ENCODE measurements around the gene SLA2. TPM values are rescaled to one million over a fixed set of nuclear protein-coding genes. Genes with fewer than 3 reads are reported as not detected.

SLA2 gene
- total and polyA plus RNA-seq, 2 donors (not counting 1 experiment from before 2014, with no cell fraction given): not detected

GRCh38 chr20:36670665-36671357 lies 24.8 kb upstream of the SLA2 start:
- H2AFZ ChIP-seq (ENCODE audit: low read length): no peak overlapping the region
- no peak for TF ChIP-seq CTCF (conservative IDR thresholded peaks at IDR 0.05 in 1 of 2, IDR thresholded peaks at IDR 0.05 in 1 of 2; ENCODE audit: low read depth in 1 of 2, low read length in 2 of 2)
- no peaks in the 10 kb centered on the region for H3K27me3 ChIP-seq (ENCODE audit: control insufficient read depth, insufficient read depth, low read length)
- no peaks in the 10 kb centered on the region for H3K36me3 ChIP-seq (ENCODE audit: control insufficient read depth, insufficient read depth, low read length)
- H3K4me3 ChIP-seq (replicated peaks in 1 of 4; ENCODE audit: control extremely low read depth in 1 of 4, insufficient read depth in 1 of 4, low read depth in 3 of 4, low read length in 4 of 4): no peak overlapping the region
- H3K4me2 ChIP-seq (ENCODE audit: extremely low read depth, insufficient read depth, low read length): no peak overlapping the region
- no peaks in the 10 kb centered on the region for H3K4me1 ChIP-seq (ENCODE audit: control insufficient read depth, extremely low read depth, insufficient read depth, low read length)
- no peaks in the 10 kb centered on the region for H3K79me2 ChIP-seq (ENCODE audit: control insufficient read depth, insufficient read depth, low read length)
- no peaks in the 10 kb centered on the region for H3K9me3 ChIP-seq (ENCODE audit: control insufficient read depth, insufficient read depth, low read depth, low read length)
- no peak overlapping the region for H3K27ac ChIP-seq (ENCODE audit: insufficient read depth, low read length)
- no peak for DNase-seq (ENCODE audit: low read depth in 2 of 2)
- H3K9ac ChIP-seq (ENCODE audit: insufficient read depth, low read length): no peak overlapping the region
- H4K20me1 ChIP-seq (ENCODE audit: control insufficient read depth, extremely low read depth, insufficient read depth, low read length): no peaks in the 10 kb centered on the region

DNA sequence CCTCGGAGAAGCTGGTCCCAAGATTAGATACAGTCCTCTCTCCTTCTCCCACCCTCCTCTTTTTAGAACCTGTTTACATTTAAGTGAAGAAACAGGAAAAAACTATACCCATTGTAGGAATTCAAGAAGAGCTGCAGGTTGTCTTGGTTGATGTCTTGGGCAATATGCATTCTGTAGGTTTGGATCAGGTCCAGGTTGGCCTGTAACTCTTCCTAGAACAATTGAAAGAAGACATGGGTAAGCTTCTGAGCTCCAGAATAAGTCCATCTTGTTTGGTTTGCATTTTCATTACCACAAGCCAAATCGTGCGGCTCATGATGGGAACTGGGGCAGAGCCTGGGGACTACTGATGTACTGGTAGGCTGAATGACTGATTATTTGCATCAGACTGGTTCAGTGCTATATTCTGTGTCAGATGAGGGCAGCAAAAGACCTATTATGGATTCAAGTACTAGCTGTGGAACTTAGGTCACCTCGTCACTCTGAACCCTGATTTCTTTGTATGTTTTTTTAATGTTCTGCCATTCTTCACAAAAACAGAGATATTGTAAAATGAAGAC lies 20.3 kb upstream of the SLA2 start:
- Histone ChIP-seq H3K4me2 (ENCODE audit: extremely low read depth, insufficient read depth, low read length) (no peak overlapping the region), H3K9me3 (ENCODE audit: control insufficient read depth, insufficient read depth, low read depth, low read length) (no peaks in the 10 kb centered on the region), H3K27me3 (ENCODE audit: control insufficient read depth, insufficient read depth, low read length) (no peaks in the 10 kb centered on the region), H4K20me1 (ENCODE audit: control insufficient read depth, extremely low read depth, insufficient read depth, low read length) (no peaks in the 10 kb centered on the region), H3K4me1 (ENCODE audit: control insufficient read depth, extremely low read depth, insufficient read depth, low read length) (no peaks in the 10 kb centered on the region), H3K4me3 (replicated peaks in 1 of 4; ENCODE audit: control extremely low read depth in 1 of 4, insufficient read depth in 1 of 4, low read depth in 3 of 4, low read length in 4 of 4) (no peak overlapping the region), H3K36me3 (ENCODE audit: control insufficient read depth, insufficient read depth, low read length) (no peaks in the 10 kb centered on the region), H3K27ac (ENCODE audit: insufficient read depth, low read length) (no peak overlapping the region), H3K9ac (ENCODE audit: insufficient read depth, low read length) (no peak overlapping the region), H3K79me2 (ENCODE audit: control insufficient read depth, insufficient read depth, low read length) (no peaks in the 10 kb centered on the region), H2AFZ (ENCODE audit: low read length) (no peak overlapping the region)
- DNase-seq (ENCODE audit: low read depth in 2 of 2): peak; percentile 14 to 47
- peak in 1 of 2 donors; percentile 23 for TF ChIP-seq CTCF (conservative IDR thresholded peaks at IDR 0.05 in 1 of 2, IDR thresholded peaks at IDR 0.05 in 1 of 2; ENCODE audit: low read depth in 1 of 2, low read length in 2 of 2)
- no peak for TF ChIP-seq EZH2 (IDR thresholded peaks at IDR 0.05; ENCODE audit: low read length, missing control alignments)

DNA sequence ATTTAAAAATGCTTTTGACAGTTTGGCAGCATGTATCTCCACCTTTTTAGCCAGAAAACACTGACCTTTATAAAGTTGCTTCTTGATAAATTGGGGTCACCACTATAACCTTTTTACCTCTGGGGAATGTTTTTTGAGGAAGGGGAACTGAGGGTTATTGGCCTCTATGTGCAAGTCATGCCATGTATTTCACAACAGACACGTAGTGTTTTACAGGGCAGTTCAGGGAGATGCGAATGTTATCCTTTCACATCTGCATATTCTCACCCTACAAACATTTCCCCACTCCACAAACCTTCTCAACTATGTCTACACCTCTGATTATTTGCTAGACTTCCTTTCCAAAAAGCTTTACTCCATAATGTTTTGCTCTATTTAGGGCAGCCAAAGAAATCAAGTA lies 17.0 kb upstream of the SLA2 start:
- Histone ChIP-seq H3K27ac (ENCODE audit: insufficient read depth, low read length) (no peak overlapping the region), H2AFZ (ENCODE audit: low read length) (no peak overlapping the region), H3K4me2 (ENCODE audit: extremely low read depth, insufficient read depth, low read length) (no peak overlapping the region), H3K36me3 (ENCODE audit: control insufficient read depth, insufficient read depth, low read length) (no peaks in the 10 kb centered on the region), H3K4me1 (ENCODE audit: control insufficient read depth, extremely low read depth, insufficient read depth, low read length) (no peaks in the 10 kb centered on the region), H3K9me3 (ENCODE audit: control insufficient read depth, insufficient read depth, low read depth, low read length) (no peaks in the 10 kb centered on the region), H3K79me2 (ENCODE audit: control insufficient read depth, insufficient read depth, low read length) (no peaks in the 10 kb centered on the region), H3K27me3 (ENCODE audit: control insufficient read depth, insufficient read depth, low read length) (no peaks in the 10 kb centered on the region), H3K4me3 (replicated peaks in 1 of 4; ENCODE audit: control extremely low read depth in 1 of 4, insufficient read depth in 1 of 4, low read depth in 3 of 4, low read length in 4 of 4) (no peak overlapping the region), H4K20me1 (ENCODE audit: control insufficient read depth, extremely low read depth, insufficient read depth, low read length) (no peaks in the 10 kb centered on the region), H3K9ac (ENCODE audit: insufficient read depth, low read length) (no peak overlapping the region)
- DNase-seq (ENCODE audit: low read depth in 2 of 2): no peak
- TF ChIP-seq EZH2 (IDR thresholded peaks at IDR 0.05; ENCODE audit: low read length, missing control alignments): no peak
- TF ChIP-seq CTCF (conservative IDR thresholded peaks at IDR 0.05 in 1 of 2, IDR thresholded peaks at IDR 0.05 in 1 of 2; ENCODE audit: low read depth in 1 of 2, low read length in 2 of 2): no peak

All from fibroblast of lung (primary cell).